ENCODE results near the gene PCP2. TPM values are rescaled to one million over a fixed set of nuclear protein-coding genes. Genes with fewer than 3 reads are reported as not detected.
A peak's percentile ranks its signal among the peaks of the same experiment; 100 is the strongest.

Gene PCP2
- total and polyA plus RNA-seq, 2 of the 13 experiments (the other 11 are each of a cell fraction or from before 2014, with no cell fraction given): 0.62 TPM; not detected in 1

GRCh38 chr19:7589822-7590221 is 43.7 kb downstream of the PCP2 start:
- H3K27ac ChIP-seq (ENCODE audit: extremely low read length, insufficient read depth, low read length): no peak overlapping the region
- intact Hi-C loops (cut with micrococcal nuclease; ENCODE audit: unreplicated experiment) (no loop called here), in situ Hi-C loops (cut with HindIII; ENCODE audit: extremely low pct_ligation_motif_present, low pct_unique_long_range_greater_than_20kb) (no loop called here)
- ChIA-PET POLR2A (no interaction called here), CTCF (ENCODE audit: low intra/inter-chr PET ratio, low total read pairs) (no interaction called here)
- no peaks in the 10 kb centered on the region for H3K36me3 ChIP-seq (replicated peaks in 1 of 2; ENCODE audit: control insufficient read depth in 1 of 2, insufficient read depth in 2 of 2, low read length in 2 of 2)
- H3K9me3 ChIP-seq (ENCODE audit: low read length): no peaks in the 10 kb centered on the region
- H3K9ac ChIP-seq (ENCODE audit: insufficient read depth, low read depth, low read length): no peak overlapping the region
- no peak overlapping the region for H3K4me2 ChIP-seq (ENCODE audit: low read depth, low read length)
- peak; percentile 87 for TF ChIP-seq ZNF629 (CRISPR knock-in tag; conservative IDR thresholded peaks at IDR 0.05)
- TF ChIP-seq NFIC (IDR thresholded peaks at IDR 0.05; ENCODE audit: low read length): no peak
- 0 out of 2 replicates have a peak, but pooled peaks have one; percentile 31 for TF ChIP-seq CHD4 (IDR thresholded peaks at IDR 0.05; ENCODE audit: borderline replicate concordance, low read length)
- no peak for TF ChIP-seq ZNF20 (CRISPR knock-in tag; IDR thresholded peaks at IDR 0.05)
- H2AFZ ChIP-seq (ENCODE audit: low read length): no peak overlapping the region
- DNase-seq (ENCODE audit: low spot score): no peak
- no peak overlapping the region for H3K4me3 ChIP-seq (replicated peaks in 1 of 3; ENCODE audit: insufficient read depth in 1 of 3, low read depth in 2 of 3, low read length in 3 of 3)
- WGBS (ENCODE audit: low lambda C conversion rate): 64% methylated on average over 7 of the region's 7 CpGs
- H3K4me1 ChIP-seq (ENCODE audit: insufficient read depth, low read length): peaks cover 41% of the 10 kb centered on the region
- no peak for FAIRE-seq
- ATAC-seq: no peak
- no peaks in the 10 kb centered on the region; a peak in 1 of 5 replicates for H3K27me3 ChIP-seq (ENCODE audit: control insufficient read depth in 1 of 2, insufficient read depth in 2 of 2, low read length in 2 of 2)
- no TSS peak for BruUV-seq (replicated peaks)
- H3K79me2 ChIP-seq (ENCODE audit: insufficient read depth, low read length): no peaks in the 10 kb centered on the region
- no peaks in the 10 kb centered on the region for H4K20me1 ChIP-seq (ENCODE audit: insufficient read depth, low read length)

- intact Hi-C loops (cut with micrococcal nuclease; ENCODE audit: unreplicated experiment) (no loop called here), in situ Hi-C loops (cut with HindIII; ENCODE audit: extremely low pct_ligation_motif_present, low pct_unique_long_range_greater_than_20kb) (no loop called here)
- Histone ChIP-seq H4K20me1 (ENCODE audit: insufficient read depth, low read length) (no peaks in the 10 kb centered on the region), H3K4me1 (ENCODE audit: insufficient read depth, low read length) (no peaks in the 10 kb centered on the region), H3K27ac (ENCODE audit: extremely low read length, insufficient read depth, low read length) (no peak overlapping the region), H3K36me3 (replicated peaks in 1 of 2; ENCODE audit: control insufficient read depth in 1 of 2, insufficient read depth in 2 of 2, low read length in 2 of 2) (no peaks in the 10 kb centered on the region), H3K79me2 (ENCODE audit: insufficient read depth, low read length) (no peaks in the 10 kb centered on the region), H3K27me3 (ENCODE audit: control insufficient read depth in 1 of 2, insufficient read depth in 2 of 2, low read length in 2 of 2) (peaks cover 2 to 16% of the 10 kb centered on the region in 2 experiments; a peak in 2 of 5 replicates), H3K4me2 (ENCODE audit: low read depth, low read length) (no peak overlapping the region), H3K9me3 (ENCODE audit: low read length) (no peaks in the 10 kb centered on the region), H2AFZ (ENCODE audit: low read length) (no peak overlapping the region), H3K4me3 (replicated peaks in 1 of 3; ENCODE audit: insufficient read depth in 1 of 3, low read depth in 2 of 3, low read length in 3 of 3) (no peak overlapping the region), H3K9ac (ENCODE audit: insufficient read depth, low read depth, low read length) (no peak overlapping the region)
- no peak for FAIRE-seq
- ChIA-PET POLR2A (no interaction called here), CTCF (ENCODE audit: low intra/inter-chr PET ratio, low total read pairs) (no interaction called here)
- no TSS peak for BruUV-seq (replicated peaks)
- no peak for ATAC-seq
- no peak for TF ChIP-seq RBAK (CRISPR knock-in tag; IDR thresholded peaks at IDR 0.05)
- no peak for TF ChIP-seq SRY (CRISPR knock-in tag; IDR thresholded peaks at IDR 0.05)
- no peak for TF ChIP-seq ARID3A (IDR thresholded peaks at IDR 0.05; ENCODE audit: low read depth, low read length)
- WGBS (ENCODE audit: low lambda C conversion rate): 16% methylated on average over 11 of the region's 11 CpGs
- no peak for DNase-seq (ENCODE audit: low spot score)
These were observed 51.1 kb downstream of the PCP2 start for GRCh38 chr19:7582446-7582845.

Small RNA genes lying within 50 kb of the gene (microRNA-seq; reads per million reads assigned to microRNA genes)
- gene MIR6792: not detected

Small RNA genes lying within 50 kb of the gene (small RNA-seq; reads per million reads assigned to genes)
- 0 reads per million in 3 experiments for gene MIR6792 (ENCODE audit: insufficient read depth in 2 of 3, insufficient read length in 3 of 3, low read depth in 2 of 3, low replicate concordance in 1 of 3)

Other genes starting within 250 kb of the PCP2 start
- not detected in 2 replicates for gene PEX11G, start 144.7 kb downstream of the PCP2 start, total RNA-seq (2016; rRNA removed; fragmentation: Illumina TruSeq; extraction: Trizol)
- not detected in 2 replicates for gene PEX11G, start 144.7 kb downstream of the PCP2 start, polyA plus RNA-seq (2011; rRNA removed)
- gene ZNF358, start 117.6 kb downstream of the PCP2 start, total RNA-seq (2016; rRNA removed; fragmentation: Illumina TruSeq; extraction: Trizol): 6.4 and 9.1 TPM in 2 replicates
- 36.3 and 37.0 TPM in 2 replicates for gene ZNF358, start 117.6 kb downstream of the PCP2 start, polyA plus RNA-seq (2011; rRNA removed)
- gene MCOLN1, start 111.1 kb downstream of the PCP2 start, total RNA-seq (2016; rRNA removed; fragmentation: Illumina TruSeq; extraction: Trizol): 1.9 and 3.4 TPM in 2 replicates
- 11.6 and 15.7 TPM in 2 replicates for gene MCOLN1, start 111.1 kb downstream of the PCP2 start, polyA plus RNA-seq (2011; rRNA removed)
- gene PNPLA6, start 98.0 kb downstream of the PCP2 start, total RNA-seq (2016; rRNA removed; fragmentation: Illumina TruSeq; extraction: Trizol): 11.1 and 28.2 TPM in 2 replicates
- 24.9 and 28.4 TPM in 2 replicates for gene PNPLA6, start 98.0 kb downstream of the PCP2 start, polyA plus RNA-seq (2011; rRNA removed)
- gene CAMSAP3, start 37.9 kb downstream of the PCP2 start, total RNA-seq (2016; rRNA removed; fragmentation: Illumina TruSeq; extraction: Trizol): 9.1 and 11.8 TPM in 2 replicates
- gene CAMSAP3, start 37.9 kb downstream of the PCP2 start, polyA plus RNA-seq (2011; rRNA removed): 10.8 and 16.8 TPM in 2 replicates
- 6.2 and 8.6 TPM in 2 replicates for gene XAB2, start 4.2 kb downstream of the PCP2 start, total RNA-seq (2016; rRNA removed; fragmentation: Illumina TruSeq; extraction: Trizol)
- 23.9 and 28.4 TPM in 2 replicates for gene XAB2, start 4.2 kb downstream of the PCP2 start, polyA plus RNA-seq (2011; rRNA removed)
- 59.9 and 66.5 TPM in 2 replicates for gene PET100, start 3.9 kb downstream of the PCP2 start, total RNA-seq (2016; rRNA removed; fragmentation: Illumina TruSeq; extraction: Trizol)
- gene PET100, start 3.9 kb downstream of the PCP2 start, polyA plus RNA-seq (2011; rRNA removed): 20.0 and 22.3 TPM in 2 replicates
- 17.8 and 22.8 TPM in 2 replicates for gene STXBP2, start 3.4 kb upstream of the PCP2 start, total RNA-seq (2016; rRNA removed; fragmentation: Illumina TruSeq; extraction: Trizol)
- gene STXBP2, start 3.4 kb upstream of the PCP2 start, polyA plus RNA-seq (2011; rRNA removed): 40.1 and 48.7 TPM in 2 replicates
- not detected in 2 replicates for gene RETN, start 35.3 kb upstream of the PCP2 start, total RNA-seq (2016; rRNA removed; fragmentation: Illumina TruSeq; extraction: Trizol)
- gene RETN, start 35.3 kb upstream of the PCP2 start, polyA plus RNA-seq (2011; rRNA removed): not detected in 2 replicates
- not detected in 2 replicates for gene MCEMP1, start 43.4 kb upstream of the PCP2 start, total RNA-seq (2016; rRNA removed; fragmentation: Illumina TruSeq; extraction: Trizol)
- not detected in 2 replicates for gene MCEMP1, start 43.4 kb upstream of the PCP2 start, polyA plus RNA-seq (2011; rRNA removed)
- 74.8 and 78.7 TPM in 2 replicates for gene TRAPPC5, start 47.1 kb upstream of the PCP2 start, total RNA-seq (2016; rRNA removed; fragmentation: Illumina TruSeq; extraction: Trizol)
- gene TRAPPC5, start 47.1 kb upstream of the PCP2 start, polyA plus RNA-seq (2011; rRNA removed): 38.5 and 53.6 TPM in 2 replicates
- not detected in 2 replicates for gene FCER2, start 68.4 kb upstream of the PCP2 start, total RNA-seq (2016; rRNA removed; fragmentation: Illumina TruSeq; extraction: Trizol)
- not detected in 2 replicates for gene FCER2, start 68.4 kb upstream of the PCP2 start, polyA plus RNA-seq (2011; rRNA removed)
- not detected in 2 replicates for gene CLEC4G, start 98.4 kb upstream of the PCP2 start, total RNA-seq (2016; rRNA removed; fragmentation: Illumina TruSeq; extraction: Trizol)
- not detected in 2 replicates for gene CLEC4G, start 98.4 kb upstream of the PCP2 start, polyA plus RNA-seq (2011; rRNA removed)
- gene CD209, start 113.8 kb upstream of the PCP2 start, total RNA-seq (2016; rRNA removed; fragmentation: Illumina TruSeq; extraction: Trizol): not detected in 2 replicates
- gene CD209, start 113.8 kb upstream of the PCP2 start, polyA plus RNA-seq (2011; rRNA removed): not detected in 2 replicates
- gene CLEC4M, start 129.5 kb upstream of the PCP2 start, total RNA-seq (2016; rRNA removed; fragmentation: Illumina TruSeq; extraction: Trizol): not detected in 2 replicates
- 0.07 TPM in 1 of 2 replicates, not detected in the other for gene CLEC4M, start 129.5 kb upstream of the PCP2 start, polyA plus RNA-seq (2011; rRNA removed)
- gene EVI5L, start 196.5 kb upstream of the PCP2 start, total RNA-seq (2016; rRNA removed; fragmentation: Illumina TruSeq; extraction: Trizol): 1.3 and 1.7 TPM in 2 replicates
- 2.4 and 3.1 TPM in 2 replicates for gene EVI5L, start 196.5 kb upstream of the PCP2 start, polyA plus RNA-seq (2011; rRNA removed)
- 0.07 TPM in 2 replicates for gene PRR36, start 240.7 kb upstream of the PCP2 start, total RNA-seq (2016; rRNA removed; fragmentation: Illumina TruSeq; extraction: Trizol)
- gene PRR36, start 240.7 kb upstream of the PCP2 start, polyA plus RNA-seq (2011; rRNA removed): 0.17 TPM in 2 replicates